SU-DHL-6 (cell line): ENCODE measurements around the gene NOCT.

Experiments used
- CTCF ChIP-seq: fragments of 200-600 bp; sonication (generic); IDR thresholded peaks from one replicate; pipeline ENCODE4 v1.5.1; 2017; ENCODE audit warnings: antibody characterized with exemption, mild to moderate bottlenecking, low read length, moderate library complexity; ENCODE audit not compliant: insufficient read depth, poor library complexity, severe bottlenecking
- EZH2phosphoT487 ChIP-seq: fragments of 200-600 bp; sonication (generic), shearing (Covaris generic); conservative IDR thresholded peaks from 2 replicates; pipeline ENCODE4 v1.6.1; 2018; ENCODE audit warnings: mild to moderate bottlenecking, antibody characterized with exemption, low read length, moderate library complexity, mixed read lengths

GRCh38 chr4:138975225-138975624, 40.4 kb upstream of the NOCT start:
- TF ChIP-seq CTCF (no peak), EZH2phosphoT487 (no peak)
